NCI-H2227 treated with DMSO at 0.1 percent for 48 hours (cell line): ENCODE measurements around the gene KRT14.
"Not testable (repeated sequence)": the region's sequence is repeated elsewhere in the genome, so short reads cannot be mapped to it uniquely, and the experiment has no call there.

Experiments used
- DNase-seq: peaks from one replicate; lab custom pipeline; 2025; lab: John Stamatoyannopoulos, UW

KRT14 gene

GRCh38 chr17:41586863-41587495 is at the start of gene KRT14:
KRT14 (minus strand) TSS chr17:41586895; CDS start chr17:41586834, 61 bp downstream.
- DNase-seq: no peak

GRCh38 chr17:41635121-41636097 is 48.7 kb upstream of the KRT14 start:
- DNase-seq: no peak

GRCh38 chr17:41634639-41635038 is 47.9 kb upstream of the KRT14 start:
- no peak for DNase-seq

GRCh38 chr17:41633556-41634199 is 47.0 kb upstream of the KRT14 start:
- DNase-seq: no peak

GRCh38 chr17:41632482-41633105 is 45.9 kb upstream of the KRT14 start:
- DNase-seq: no peak

GRCh38 chr17:41631898-41632285 is 45.2 kb upstream of the KRT14 start:
- DNase-seq: no peak

- DNase-seq: no peak
Observed at GRCh38 chr17:41631025-41631897, 44.6 kb upstream of the KRT14 start.

GRCh38 chr17:41629826-41630670 is 43.4 kb upstream of the KRT14 start:
- DNase-seq: no peak

GRCh38 chr17:41629316-41629715 is 42.6 kb upstream of the KRT14 start:
- no peak for DNase-seq

- not testable (repeated sequence) for DNase-seq
Observed at GRCh38 chr17:41628621-41629255, 42.0 kb upstream of the KRT14 start.

- not testable (repeated sequence) for DNase-seq
Observed at GRCh38 chr17:41628073-41628370, 41.3 kb upstream of the KRT14 start.

GRCh38 chr17:41627316-41628072 is 40.8 kb upstream of the KRT14 start:
- no peak for DNase-seq

- not testable (repeated sequence) for DNase-seq
Observed at GRCh38 chr17:41626914-41627295, 40.2 kb upstream of the KRT14 start.

- not testable (repeated sequence) for DNase-seq
Observed at GRCh38 chr17:41626028-41626913, 39.6 kb upstream of the KRT14 start.

GRCh38 chr17:41625602-41626001 is 38.9 kb upstream of the KRT14 start:
- DNase-seq: no peak

GRCh38 chr17:41624208-41625101 is 37.8 kb upstream of the KRT14 start, which contains the start of gene KRT17:
KRT17 (minus strand) TSS chr17:41624575; CDS start chr17:41624509, 66 bp downstream.
- no peak for DNase-seq
